NCI-H146 treated with DMSO at 0.1 percent for 48 hours (cell line): ENCODE data around the gene DIRAS3.
"Not testable (repeated sequence)": the region's sequence is repeated elsewhere in the genome, so short reads cannot be mapped to it uniquely, and the experiment has no call there.

Source experiments
- DNase-seq: peaks from one replicate; lab custom pipeline; 2025; ENCODE audit not compliant: unreplicated experiment; lab: John Stamatoyannopoulos, UW

The DIRAS3 gene

DNA sequence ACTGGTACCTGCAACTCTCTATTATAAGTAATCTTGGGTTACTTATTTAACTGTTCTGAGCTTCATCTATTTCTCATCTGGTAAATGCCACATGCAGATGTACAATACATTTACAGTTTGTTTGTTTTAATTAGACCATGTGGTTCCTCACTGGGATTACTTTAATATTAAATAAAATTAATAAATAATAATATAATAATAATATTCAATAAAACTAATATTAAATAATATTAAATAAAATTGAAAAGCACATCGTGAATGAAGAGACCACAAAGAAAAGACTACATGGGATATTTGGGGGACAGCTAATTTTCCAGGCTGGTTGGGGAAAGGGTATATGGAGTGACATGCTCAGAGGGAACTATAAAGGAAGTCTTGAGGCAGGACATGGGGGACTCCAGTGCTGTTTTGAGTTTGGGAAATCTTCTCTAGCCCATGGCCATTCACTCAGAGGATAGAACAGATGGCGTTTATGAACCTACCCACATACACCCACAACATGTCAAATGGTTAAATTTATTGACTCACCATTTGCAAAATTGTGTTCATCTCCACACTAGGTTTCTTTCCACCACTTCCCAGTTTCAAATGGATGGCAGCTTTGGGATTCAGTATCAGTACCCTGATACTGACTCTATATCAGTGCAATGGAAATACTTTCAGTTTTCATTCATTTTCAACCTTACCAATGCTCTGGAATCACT is 25.6 kb downstream of the DIRAS3 start:
- no peak for DNase-seq

DNA sequence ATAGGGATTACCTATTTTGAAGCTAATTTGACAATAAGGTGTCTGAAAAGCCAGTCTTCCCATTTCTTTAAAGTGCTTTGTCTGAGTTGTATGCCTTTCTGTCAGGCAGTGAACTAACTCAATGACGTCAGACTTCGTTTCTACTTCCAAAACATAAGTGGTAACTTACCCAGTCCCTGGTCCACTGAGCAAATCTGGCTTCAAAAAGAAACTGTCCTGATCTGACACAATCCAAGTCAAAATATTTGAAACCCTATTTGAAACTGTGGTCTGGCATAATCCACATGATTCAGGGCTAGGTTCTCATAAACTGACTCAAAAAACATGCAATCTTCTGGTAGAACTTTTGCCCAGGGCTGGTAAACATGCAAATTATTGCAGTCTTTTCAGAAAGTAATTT is 34.0 kb downstream of the DIRAS3 start:
- no peak for DNase-seq

DNA sequence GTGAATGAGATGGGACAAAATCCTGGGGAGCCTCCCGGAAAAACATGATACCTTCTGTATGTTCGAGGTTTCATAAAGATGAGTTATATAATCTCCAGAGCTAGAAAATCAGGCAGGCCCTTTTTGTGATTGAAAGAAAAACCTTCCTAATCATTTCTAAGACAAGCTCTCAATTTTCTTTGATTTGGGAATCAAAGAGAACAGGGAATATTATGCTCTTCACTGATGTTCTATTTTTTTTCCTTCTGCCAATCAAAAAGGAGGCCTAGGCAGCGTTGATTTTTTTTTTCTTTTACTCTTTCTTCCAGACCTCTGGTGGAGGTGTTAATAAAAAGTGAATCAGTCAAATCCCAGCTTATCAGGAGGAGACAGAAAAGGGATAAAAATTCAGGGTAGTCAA is 34.5 kb downstream of the DIRAS3 start:
- no peak for DNase-seq

DNA sequence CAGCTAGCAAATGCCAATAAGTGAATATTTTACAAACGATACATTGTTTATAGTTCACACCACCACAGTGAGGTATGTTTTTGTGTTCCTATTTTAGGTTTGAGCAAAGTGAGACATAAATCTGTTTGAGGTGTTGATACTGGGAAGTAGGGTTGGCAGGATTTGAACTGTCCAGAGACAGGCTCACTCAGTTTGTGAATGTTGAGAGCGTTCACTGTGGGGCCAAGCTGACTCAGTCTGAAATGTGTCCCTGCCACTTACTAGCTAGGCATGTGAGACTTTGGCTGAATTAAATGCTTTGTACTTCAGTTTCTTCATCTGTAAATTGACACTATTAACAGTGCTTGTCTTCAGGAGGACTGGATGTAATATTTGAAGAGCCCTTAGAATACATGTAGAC is 35.1 kb downstream of the DIRAS3 start:
- DNase-seq, result no peak

DNA sequence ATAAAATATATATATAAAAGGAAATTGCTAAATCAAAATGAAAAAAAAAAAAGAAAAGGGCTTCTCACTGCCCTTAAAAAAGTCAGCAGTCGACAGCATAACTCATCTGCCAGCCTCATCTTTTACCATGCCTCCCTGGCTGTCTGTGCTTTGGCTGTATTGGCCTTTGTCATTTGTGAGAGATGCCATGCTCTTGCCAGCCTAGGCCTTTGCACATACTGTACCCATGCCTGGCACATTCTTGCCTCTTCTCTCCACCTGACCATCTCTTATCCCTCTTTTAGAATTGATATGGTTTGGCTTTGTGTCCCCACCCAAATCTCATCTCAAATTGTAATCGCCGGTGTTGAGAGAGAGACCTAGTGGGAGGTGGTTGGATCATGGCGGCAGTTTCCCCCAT is 37.1 kb downstream of the DIRAS3 start:
- DNase-seq, result no peak

DNA sequence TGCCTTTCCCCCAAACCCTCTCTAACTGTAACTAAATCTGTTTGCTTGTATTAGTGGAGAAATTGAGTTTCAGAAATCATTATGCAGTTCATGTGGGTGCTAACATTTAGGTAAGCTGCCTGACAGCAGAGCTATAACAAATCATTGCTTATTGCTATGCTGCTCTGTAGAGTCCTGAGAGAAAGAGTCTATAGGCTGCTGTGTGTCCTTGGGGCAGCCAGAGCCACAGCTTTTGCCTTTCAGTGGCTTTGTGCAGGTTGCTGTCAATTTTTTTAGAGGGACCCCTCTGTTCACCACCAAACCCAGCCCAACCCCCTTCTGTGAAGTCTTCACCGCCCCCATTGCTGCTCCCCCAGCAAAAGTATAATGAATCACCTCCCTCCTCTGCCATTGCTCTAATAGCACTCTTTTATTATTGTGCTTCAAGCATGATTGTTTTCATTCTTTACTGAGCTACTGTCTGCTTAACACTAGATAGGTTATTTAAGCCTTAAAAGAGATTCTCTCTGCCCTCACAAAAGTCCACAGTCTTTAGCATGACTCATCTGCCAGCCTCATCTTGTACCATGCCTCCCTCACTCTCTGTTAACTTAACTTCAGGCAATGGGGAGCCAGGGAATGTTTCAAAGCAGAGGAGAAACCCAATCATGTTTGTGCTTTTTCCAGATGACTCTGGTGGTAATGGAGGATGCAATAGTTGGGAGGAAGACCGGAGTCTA is 38.6 kb downstream of the DIRAS3 start:
- DNase-seq, result no peak

DNA sequence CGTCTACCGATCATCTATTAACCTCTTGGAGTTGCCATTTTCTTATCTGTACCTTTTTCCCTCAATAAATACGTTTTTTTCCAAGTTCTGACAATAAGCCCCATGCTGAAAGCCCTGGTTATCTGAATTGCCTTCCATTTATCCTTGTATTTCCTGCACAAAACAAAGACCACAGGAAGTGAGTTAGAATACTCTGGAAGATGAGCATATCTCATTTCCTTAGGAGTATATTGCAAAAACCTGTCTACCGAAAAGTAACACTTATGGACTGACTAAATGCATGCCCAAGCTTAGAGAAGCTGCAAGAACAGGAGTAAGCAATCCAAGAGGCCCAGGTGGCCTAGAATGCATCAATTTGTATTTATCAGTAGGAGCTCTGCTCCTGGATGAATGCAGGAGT is 39.9 kb downstream of the DIRAS3 start:
- peak; percentile 44 for DNase-seq

DNA sequence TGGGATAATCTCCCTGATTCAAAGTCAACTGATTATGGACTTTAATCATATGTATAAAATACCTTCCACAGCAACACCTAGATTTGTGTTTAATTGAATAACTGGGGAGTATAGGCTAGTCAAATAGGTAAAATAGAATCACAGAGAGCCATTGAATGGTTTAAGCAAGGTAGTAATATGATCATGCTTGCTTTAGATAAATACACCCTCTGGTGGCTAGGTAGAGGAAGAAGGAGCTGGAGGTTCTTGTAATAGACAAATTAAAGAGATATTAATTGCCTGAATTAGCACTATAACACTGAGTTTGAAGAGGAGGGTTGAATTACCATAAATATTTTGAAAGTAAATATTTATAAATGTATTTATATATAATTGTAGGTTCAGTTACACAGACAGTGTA is 40.3 kb downstream of the DIRAS3 start:
- peak; percentile 68 for DNase-seq

DNA sequence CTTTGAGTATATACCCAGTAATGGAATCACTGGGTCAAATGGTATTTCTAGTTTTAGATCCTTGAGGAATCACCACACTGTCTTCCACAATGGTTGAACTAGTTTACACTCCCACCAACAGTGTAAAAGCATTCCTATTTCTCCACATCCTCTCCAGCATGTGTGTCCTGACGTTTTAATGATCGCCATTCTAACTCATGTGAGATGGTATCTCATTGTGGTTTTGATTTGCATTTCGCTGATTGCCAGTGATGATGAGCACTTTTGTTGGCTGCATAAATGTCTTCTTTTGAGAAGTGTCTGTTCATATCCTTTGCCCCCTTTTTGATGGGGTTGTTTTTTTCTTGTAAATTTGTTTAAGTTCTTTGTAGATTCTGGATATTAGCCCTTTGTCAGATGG is 46.8 kb downstream of the DIRAS3 start:
- DNase-seq, result not testable (repeated sequence)

DNA sequence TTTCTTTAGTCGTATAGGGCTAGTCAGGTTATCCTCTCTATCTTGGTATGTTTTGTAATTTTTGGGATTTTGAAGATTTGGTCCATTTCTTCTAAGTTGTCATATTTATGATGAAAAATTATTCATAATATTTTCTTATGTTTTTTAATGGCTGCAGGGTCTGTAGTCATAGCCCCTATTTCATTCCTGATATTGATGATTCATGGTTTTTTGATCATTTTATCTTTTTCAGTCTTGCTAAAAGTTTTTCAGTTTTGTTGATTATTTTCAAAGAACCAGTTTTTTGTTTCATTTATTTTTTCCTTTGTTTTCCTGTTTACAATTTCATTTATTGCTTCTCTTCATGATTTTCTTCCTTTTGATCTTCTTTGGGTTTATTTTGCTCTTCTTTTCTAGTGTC is 50.2 kb downstream of the DIRAS3 start:
- DNase-seq, result no peak

DNA sequence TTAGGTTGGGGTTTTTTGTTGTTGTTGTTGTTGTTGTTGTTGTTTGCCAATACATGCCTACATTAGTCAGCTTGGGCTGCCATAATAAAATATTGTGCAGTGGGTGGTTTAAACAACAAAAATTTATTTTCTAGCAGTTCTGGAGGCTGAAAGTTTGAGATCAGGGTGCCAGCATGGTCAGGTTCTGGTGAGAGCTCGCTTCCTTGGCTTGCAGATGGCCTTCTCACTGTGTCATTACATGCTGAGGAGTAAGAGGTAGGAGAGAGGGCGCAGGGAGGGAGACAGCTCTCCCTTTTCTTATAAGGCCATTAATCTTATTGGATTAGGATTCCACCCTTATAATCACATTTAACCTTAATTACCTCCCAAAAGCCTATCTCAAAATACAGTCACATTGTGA is 52.7 kb downstream of the DIRAS3 start:
- no peak for DNase-seq
